Non-pigmented ciliary epithelial cell (primary cell): Measurements from ENCODE around the gene TSPAN4.

Experiments
- DNase-seq: peaks from one replicate; pipeline ENCODE4 v3.0.0-alpha.2; 2010; ENCODE audit warnings: low read depth

Gene TSPAN4

GRCh38 chr11:824292-824880 is 18.3 kb upstream of the TSPAN4 start:
- no peak for DNase-seq

DNA sequence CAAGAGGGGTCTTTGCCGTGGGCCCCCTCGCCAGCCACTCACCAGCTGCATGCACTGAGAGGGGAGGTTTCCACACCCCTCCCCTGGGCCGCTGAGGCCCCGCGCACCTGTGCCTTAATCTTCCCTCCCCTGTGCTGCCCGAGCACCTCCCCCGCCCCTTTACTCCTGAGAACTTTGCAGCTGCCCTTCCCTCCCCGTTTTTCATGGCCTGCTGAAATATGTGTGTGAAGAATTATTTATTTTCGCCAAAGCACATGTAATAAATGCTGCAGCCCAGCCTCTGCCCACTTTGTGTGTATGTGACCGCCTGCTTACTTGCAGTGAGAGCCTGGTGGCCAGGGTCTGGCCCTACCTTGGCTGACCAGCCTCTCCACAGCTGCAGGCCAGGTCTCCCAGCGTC is 17.7 kb upstream of the TSPAN4 start:
- no peak for DNase-seq

DNA sequence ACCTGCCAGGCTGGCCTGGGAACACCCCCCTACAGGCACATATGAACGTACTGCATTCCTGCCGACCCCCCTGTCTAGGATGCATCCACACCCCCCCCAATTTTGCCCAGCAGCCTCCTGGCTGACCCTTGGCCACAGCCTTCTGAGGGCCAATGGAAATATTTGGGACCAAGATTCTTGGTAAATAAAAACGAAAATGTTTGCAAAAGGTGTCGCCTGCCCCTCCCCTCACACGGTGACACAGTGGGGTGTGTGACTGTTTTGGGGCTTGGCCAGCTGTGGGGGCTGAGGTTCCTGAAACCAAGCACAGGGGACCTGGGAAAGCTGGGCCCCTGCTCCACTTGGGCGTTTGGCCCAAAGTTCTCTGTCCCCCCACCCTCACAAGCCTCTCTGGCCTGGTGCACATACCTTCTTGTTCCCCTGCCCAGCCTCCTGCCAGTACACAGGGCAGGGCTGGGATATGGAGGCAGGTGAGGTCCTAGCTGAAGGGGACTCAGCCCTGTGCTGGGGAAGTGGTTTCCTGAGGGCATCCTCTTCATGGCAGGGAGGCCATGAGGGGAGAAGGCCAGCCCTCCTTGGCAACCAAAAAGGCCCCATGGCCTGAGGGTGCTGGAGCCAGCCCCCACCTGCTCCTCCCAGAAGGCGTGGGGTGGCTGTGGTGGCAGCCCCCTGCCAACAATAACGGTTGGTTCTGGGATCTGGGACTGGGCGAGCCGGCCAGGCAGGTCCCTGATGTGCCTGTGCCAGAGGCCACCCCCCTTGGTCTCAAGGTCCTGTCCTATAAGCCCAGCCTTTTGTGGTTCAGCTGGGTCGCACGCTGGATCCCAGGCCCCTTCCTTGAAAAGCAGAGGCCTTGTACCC is 17.1 kb upstream of the TSPAN4 start:
- DNase-seq, result no peak

GRCh38 chr11:826227-826621 is 16.4 kb upstream of the TSPAN4 start:
- no peak for DNase-seq

GRCh38 chr11:826836-827145 is 15.9 kb upstream of the TSPAN4 start:
- no peak for DNase-seq

GRCh38 chr11:827146-827896 is 15.3 kb upstream of the TSPAN4 start:
- DNase-seq, result no peak

- DNase-seq, result no peak
Measured at GRCh38 chr11:827897-828192, 14.8 kb upstream of the TSPAN4 start, which contains the start of gene CRACR2B. TSS of gene CRACR2B (plus strand) at chr11:827919. CDS start at chr11:828608, 689 bp downstream.

DNA sequence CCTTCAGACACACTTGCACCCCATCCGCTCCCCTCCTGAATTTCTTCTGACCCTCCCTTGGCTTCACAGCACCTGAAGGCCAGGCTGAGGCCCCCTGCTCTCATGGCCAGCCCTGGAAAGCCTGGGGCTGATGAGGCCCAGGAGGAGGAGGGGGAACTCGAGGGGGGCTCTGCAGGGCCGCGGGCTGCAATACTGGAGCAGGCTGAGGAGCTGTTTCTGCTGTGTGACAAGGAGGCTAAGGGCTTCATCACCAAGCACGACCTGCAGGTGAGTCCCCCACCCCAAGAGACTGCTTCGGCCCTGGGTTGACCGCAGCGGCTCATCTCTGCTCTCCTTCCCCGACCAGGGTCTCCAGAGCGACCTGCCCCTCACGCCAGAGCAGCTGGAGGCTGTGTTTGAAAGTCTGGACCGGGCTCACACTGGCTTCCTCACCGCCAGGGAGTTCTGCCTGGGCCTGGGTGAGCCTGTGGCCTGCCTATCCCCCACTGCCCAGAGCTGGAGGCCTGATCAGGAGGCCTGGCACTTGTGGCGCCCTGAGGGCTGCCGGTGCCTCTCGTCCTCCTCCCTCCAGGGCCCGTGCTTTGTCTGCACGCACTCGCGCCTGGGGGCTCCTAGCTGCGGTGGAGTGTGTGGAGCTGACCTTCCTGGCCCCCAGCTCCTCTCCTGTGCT is 14.0 kb upstream of the TSPAN4 start:
- DNase-seq, result no peak

DNA sequence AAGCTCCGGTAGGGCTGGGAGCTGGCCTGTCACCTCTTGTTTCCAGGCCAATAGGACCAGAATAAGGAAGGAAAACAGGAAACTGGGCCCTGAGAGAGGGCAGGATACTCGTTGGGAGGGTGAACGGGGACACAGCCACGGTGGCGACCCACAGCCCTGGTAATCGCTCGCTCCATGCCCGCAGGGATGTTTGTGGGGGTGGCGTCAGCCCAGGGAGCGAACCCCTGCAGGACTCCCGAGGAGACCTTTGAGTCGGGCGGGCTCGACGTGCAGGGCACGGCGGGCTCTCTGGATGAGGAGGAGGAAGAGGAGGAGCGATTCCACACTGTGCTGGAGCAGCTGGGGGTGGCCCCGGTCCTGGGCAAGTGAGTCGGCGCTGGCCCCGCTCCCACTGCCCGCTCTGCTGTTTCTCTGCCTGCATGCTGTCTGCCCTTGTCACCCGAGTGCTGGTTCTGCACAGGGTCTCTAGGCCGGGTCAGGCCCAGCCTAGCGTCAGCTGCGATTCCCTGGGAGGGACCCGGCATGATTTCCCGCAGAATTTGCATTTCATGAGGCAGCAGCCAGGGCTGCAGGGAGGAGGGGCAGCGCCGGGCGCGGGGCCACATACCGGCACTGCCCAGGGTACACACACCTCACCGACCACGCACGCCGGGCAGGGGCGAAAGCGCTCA is 13.3 kb upstream of the TSPAN4 start:
- DNase-seq, result no peak

GRCh38 chr11:829847-830294 is 12.8 kb upstream of the TSPAN4 start:
- DNase-seq, result no peak

- DNase-seq, result no peak
Measured at GRCh38 chr11:830295-831117, 12.1 kb upstream of the TSPAN4 start.

DNA sequence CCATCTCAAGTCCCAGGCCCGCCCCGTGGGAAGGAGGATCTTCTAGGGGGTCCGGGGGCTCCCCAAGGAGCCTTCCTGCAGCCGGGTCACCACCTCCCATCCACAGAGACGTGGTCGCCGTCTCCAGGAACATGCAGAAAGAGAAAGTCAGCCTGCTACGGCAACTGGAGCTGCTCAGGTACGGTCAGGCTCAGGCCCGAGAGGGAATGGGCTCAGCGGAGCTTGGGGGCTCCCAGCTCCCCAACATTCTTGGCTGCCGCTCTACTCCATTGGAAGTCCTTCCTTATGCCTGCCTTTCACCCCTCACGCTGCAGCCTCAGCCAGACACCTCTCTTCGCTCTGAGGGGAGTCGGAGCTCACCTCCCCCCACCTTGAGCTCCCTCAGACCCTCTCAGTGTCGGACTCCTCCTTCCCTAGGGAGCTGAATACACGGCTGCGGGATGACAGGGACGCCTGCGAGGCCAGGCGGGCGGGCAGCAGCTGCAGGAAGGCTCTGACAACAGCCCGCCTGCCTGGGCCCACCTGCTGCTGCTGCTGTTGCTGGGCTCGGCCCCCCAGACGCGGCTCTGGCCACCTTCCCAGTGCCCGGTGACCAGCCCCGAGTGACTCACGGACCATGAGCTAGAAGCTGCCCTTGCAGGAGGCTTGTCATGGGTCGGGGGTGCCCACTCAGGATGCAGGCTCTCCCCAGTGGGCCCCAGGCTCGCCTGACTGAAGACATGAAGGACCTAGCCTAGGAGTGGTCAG is 11.4 kb upstream of the TSPAN4 start:
- no peak for DNase-seq

DNA sequence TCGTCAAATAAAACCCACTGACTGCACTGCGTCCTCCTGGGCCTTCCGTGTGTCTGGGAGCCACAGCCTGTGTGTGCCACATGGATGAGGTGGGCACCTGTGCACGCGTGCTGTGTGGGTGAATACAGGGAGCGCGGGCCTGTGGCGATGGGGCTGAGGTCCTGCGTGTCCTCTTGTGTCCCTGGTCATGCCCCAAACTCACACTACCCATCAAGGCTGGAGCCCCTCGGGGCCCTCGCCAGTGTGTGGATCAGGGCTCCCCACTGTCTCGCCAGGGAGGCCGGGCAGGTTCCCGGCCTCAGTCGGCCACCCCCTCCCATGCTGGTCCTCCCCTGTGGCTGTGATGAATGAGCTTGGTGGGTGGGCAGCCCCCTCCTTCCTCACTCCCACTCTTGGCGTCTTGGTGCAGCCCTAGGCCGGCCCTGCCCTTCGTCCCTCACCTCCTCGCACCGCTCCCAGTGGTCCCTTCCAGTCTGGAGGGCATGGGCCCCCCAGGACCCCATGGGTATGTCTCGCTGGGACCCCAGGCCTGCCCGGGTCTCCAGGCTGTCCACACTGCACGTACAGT is 10.6 kb upstream of the TSPAN4 start:
- DNase-seq, result no peak

- DNase-seq, result no peak
Measured at GRCh38 chr11:832529-833113, 10.0 kb upstream of the TSPAN4 start, which contains the start of gene CD151. TSS of gene CD151 (plus strand) at chr11:832952. CDS start at chr11:836070, 3,118 bp downstream.

DNA sequence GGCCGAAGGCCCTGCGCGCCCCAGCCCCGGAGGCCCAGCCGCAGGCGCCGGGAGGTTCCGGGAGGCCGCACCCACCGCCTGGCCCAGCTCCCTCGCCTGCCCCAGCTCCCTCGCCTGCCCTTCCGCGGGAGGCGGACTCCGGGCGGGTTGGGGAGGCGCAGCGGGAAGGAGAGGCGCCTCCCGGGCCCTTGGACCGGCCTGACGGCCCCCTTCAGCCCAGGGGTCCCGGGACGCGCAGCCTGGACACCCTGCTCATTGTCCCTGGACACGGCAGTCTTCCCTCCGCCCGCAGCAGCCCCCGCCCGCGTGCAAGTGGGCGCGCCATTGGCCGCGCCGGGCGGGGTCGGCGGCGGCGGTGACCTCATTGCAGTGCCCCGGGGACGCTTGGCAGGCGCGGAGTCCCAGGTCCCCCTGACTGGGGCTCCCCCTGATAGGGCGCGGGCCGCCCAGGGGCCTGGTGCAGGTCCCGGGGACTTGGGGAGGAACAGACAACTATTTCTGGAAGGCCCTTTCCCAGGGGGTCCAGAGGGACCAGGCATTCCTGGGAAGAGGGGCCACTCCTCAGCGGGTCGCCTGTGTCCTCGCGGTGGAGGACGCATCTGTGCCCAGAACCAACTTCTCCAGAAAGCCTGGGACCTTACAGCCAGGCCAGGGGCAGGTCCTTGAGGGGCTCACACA is 9.4 kb upstream of the TSPAN4 start:
- no peak for DNase-seq

- DNase-seq, result no peak
Measured at GRCh38 chr11:833849-834311, 8.8 kb upstream of the TSPAN4 start.

GRCh38 chr11:834371-835316 is 8.0 kb upstream of the TSPAN4 start:
- no peak for DNase-seq

DNA sequence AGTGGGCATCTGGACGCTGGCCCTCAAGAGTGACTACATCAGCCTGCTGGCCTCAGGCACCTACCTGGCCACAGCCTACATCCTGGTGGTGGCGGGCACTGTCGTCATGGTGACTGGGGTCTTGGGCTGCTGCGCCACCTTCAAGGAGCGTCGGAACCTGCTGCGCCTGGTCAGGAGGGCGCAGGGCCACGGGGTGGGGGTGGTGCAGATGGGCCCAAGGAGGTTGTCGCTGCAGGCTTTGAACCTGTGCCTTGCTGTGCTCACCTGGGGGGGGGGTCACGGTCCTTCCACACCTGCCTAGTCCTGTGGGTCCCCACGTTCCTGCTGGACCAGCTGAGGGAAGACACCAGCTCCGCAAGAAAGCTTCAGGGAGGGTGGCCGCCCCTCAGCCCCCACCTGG is 6.4 kb upstream of the TSPAN4 start:
- DNase-seq, result no peak
